NT2/D1 (cell line): Measurements from ENCODE around the gene N4BP2L1.

ENCODE experiments used
- YY1 ChIP-seq: IDR thresholded peaks from 2 replicates; pipeline ENCODE4 v1.6.1; 2011; ENCODE audit not compliant: insufficient read length, insufficient read depth
- ZNF274 ChIP-seq: IDR thresholded peaks from 2 replicates; pipeline ENCODE4 v1.6.1; 2011; ENCODE audit warnings: mild to moderate bottlenecking, low read depth, low read length

DNA sequence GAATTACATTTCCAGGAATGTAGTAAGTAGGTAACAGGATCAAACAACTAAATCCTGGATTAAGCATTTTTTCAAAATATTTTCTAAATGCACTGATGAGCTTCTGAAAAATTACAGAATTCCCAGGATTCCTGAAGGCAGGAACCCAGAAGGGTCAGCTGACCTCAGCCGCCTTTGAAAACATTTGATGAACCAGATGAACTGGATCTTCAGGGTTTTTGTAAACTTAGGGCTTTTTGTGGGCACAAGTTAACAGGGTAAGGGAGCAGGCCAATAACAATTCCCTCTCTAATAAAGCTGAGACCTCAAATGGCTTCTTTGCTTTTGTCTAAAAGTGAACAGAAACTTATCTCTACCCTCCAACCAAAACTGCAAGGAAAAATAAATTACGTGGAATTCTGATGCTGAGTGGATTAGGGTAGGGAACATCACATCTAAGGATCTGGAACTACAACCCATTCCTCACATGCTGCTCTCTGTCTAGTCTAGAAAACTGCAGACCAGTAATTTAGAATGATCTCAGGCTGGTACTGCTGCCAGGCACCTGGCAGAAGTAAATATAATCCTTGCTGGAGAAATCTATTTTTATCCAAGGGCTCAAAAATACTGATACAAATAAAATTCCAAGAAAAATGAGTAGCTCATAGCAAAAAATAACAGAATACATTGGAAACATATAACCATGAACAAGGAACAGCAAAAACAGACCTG lies 48.2 kb upstream of the N4BP2L1 start:
- TF ChIP-seq ZNF274 (no peak), YY1 (no peak)
